Choroid plexus epithelial cell (primary cell): Measurements from ENCODE around the gene USE1.

Experiments used
- DNase-seq: peaks from one replicate; pipeline ENCODE4 v3.0.0-alpha.2; 2010; ENCODE audit warnings: low read depth
- H3K4me3 ChIP-seq: 2 replicates; pipeline ENCODE4 v1.5.1; 2011; ENCODE audit warnings: low read depth, mild to moderate bottlenecking, control low read depth, low read length, moderate library complexity
- TF ChIP-seq, protein P1 (sequence below): conservative IDR thresholded peaks from 2 replicates; pipeline ENCODE4 v1.5.1; 2011; ENCODE audit warnings: low read depth, mild to moderate bottlenecking, control low read depth, inconsistent platforms, low read length, moderate library complexity

The USE1 gene

GRCh38 chr19:17226002-17226933 is 11.1 kb downstream of the USE1 start, which contains the start of gene OCEL1:
OCEL1 (plus strand) TSS chr19:17226226; CDS start chr19:17226248, 22 bp downstream.
- H3K4me3 ChIP-seq, result peak within 1 kb of the TSS; percentile 94
- peak; percentile 97 for DNase-seq
- TF ChIP-seq, protein P1, sequence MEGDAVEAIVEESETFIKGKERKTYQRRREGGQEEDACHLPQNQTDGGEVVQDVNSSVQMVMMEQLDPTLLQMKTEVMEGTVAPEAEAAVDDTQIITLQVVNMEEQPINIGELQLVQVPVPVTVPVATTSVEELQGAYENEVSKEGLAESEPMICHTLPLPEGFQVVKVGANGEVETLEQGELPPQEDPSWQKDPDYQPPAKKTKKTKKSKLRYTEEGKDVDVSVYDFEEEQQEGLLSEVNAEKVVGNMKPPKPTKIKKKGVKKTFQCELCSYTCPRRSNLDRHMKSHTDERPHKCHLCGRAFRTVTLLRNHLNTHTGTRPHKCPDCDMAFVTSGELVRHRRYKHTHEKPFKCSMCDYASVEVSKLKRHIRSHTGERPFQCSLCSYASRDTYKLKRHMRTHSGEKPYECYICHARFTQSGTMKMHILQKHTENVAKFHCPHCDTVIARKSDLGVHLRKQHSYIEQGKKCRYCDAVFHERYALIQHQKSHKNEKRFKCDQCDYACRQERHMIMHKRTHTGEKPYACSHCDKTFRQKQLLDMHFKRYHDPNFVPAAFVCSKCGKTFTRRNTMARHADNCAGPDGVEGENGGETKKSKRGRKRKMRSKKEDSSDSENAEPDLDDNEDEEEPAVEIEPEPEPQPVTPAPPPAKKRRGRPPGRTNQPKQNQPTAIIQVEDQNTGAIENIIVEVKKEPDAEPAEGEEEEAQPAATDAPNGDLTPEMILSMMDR, result no peak

- DNase-seq, result no peak
- TF ChIP-seq, protein P1, result no peak
- H3K4me3 ChIP-seq, result no peak overlapping the region
Measured at GRCh38 chr19:17227798-17228367, 12.7 kb downstream of the USE1 start.

- no peak for DNase-seq
- H3K4me3 ChIP-seq, result no peak overlapping the region
Measured at GRCh38 chr19:17229890-17230289, 14.7 kb downstream of the USE1 start.

DNA sequence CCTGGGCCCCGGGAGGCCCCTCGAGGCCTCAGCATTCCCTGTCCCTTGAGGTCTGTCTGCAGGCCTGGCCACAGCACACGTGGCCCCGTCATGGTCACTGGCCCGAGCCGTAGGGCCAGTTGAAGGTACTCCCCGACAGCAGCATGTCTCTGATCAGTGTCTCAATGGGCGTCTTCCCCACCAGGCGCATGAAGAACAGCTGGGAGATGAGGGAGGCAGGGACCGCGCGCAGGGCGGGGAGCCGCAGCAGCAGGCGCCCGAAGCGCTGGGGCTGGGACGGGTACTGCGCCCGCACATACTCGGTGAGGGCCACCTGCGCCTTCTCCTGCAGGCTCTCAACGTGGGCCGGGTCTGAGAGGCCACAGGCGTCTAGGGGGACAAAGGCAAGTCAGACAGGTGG is 17.1 kb downstream of the USE1 start:
- DNase-seq, result no peak
- TF ChIP-seq, protein P1, result no peak
- H3K4me3 ChIP-seq, result no peak overlapping the region

More at GRCh38 chr19:17229890-17230289, 14.7 kb downstream of the USE1 start:
- TF ChIP-seq, protein P1, result no peak

DNA sequence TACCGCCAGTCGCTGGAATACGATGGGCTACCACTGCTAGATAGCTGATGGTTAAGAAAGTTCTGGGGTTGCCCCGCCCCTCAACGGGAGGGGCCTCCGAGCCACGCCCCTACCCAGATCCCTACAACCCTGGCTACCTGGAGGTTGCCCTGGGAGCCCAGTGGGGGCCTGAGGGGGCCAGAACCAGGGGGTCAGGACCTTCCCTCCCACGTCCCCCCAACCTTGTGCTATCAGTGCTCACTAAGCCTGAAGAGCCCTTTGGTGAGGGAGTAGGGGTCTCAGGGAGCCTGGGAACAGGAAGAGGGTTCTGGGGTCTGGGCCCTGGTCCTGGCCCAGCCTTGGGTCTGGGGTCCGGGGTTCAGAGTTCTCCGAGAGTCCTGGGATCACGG is 19.7 kb downstream of the USE1 start:
- H3K4me3 ChIP-seq, result peak overlapping the region; percentile 62
- TF ChIP-seq, protein P1, result no peak
- peak; percentile 56 for DNase-seq

GRCh38 chr19:17235300-17235970 is 20.3 kb downstream of the USE1 start:
- H3K4me3 ChIP-seq, result peak overlapping the region; percentile 62
- TF ChIP-seq, protein P1, result peak; percentile 50
- DNase-seq, result peak; percentile 79
